HG03097 (cell line): Measurements from ENCODE around the gene SEPTIN7.

Source experiments
- ATAC-seq: cut with Tn5 transposase; IDR thresholded peaks from one replicate; pipeline ENCODE4 v1.9.1; 2021; ENCODE audit not compliant: unreplicated experiment, low FRiP score

The SEPTIN7 gene

DNA sequence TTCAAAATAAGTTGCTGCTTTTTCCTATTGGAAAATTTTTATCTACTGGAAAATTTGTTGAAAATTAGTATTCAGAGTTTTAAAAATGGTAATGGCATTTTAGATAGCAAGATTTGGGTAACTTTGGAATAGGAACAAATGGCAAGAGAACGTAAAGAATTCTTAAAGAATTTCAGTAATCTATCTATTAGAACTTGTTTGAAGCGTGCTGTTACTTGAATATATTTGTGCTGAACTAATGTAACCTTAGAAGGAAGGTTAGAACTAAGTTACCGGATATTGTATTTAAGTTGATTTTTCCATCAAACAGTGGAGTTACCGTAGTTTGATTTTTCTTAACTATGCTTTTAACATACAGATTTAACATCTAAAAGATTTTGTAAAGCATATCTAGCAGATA lies 25.9 kb downstream of the SEPTIN7 start:
- no peak for ATAC-seq

- ATAC-seq, result no peak
Measured at GRCh38 chr7:35828817-35829216, 28.0 kb downstream of the SEPTIN7 start.

- no peak for ATAC-seq
Measured at GRCh38 chr7:35831208-35831607, 30.4 kb downstream of the SEPTIN7 start.

DNA sequence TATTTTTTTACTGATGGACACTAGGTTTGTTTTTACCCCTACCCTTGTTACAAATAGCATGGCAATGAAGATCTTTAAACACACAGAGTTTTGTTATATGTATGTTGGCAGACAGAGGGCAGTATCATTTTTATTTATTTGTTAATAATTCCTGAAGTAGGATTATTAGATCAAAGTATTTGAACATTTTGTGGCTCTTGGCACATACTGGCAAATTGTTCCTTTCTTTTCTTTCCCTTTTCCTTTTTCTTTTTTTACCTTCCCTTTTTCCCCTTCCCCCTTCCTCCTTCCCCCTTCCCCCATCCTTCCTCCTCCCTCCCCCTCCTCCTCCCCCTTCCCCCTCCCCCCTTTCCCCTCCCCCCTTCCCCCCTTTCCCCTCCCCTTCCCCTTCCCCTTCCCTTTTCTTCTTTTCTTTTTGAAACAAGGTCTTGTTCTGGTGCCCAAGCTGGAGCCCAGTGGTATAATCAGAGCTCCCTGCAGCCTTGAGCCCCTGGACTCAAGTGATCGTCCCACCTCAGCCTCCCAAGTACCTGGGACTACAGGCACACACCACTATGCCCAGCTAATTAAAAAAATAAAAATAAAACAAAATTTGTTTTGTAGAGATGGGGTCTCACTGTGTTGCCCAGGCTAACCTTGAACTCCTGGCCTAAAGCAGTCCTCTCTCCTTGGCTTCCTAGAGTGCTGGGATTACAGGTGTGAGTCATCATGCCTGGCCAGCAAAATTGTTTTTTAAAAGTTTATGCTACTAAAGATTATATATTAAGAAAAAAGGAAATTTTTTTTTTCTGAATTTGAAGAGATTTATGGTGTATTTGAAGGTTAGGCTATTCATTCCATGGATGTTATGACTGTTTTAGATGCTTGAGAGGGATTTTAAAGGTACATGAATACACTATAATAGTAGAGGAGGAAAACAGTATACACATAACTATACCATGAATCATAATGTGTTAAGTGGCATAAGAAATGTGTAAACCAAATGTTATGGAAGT lies 39.3 kb downstream of the SEPTIN7 start:
- ATAC-seq, result no peak

DNA sequence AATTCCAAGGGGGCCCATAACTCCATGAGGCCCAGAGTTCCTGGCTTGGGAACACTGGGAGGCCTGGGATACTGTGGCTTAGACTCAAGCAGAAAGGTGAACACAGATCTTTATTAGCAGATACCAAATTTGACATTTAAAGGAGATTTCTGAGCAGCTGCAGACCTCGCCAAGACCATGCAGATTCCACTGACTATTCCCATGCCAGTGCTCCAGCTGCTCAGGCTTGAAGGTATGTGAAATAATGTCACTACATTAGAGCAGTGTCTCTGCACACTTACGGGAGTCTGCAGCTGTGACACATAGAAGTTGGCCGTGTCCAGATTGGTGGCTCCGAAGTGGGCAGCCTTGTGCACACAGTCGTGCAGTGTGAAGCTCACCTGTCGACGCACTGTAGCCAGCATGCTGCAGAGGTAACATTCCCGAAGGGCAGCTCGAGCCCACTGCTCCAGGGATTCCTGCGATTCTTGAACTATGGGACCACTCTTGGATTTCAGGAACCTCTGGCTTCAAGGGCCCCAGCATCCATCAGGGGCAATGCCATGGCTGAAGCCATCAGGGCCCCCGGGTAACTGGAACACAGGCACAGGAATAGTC lies 46.1 kb downstream of the SEPTIN7 start:
- ATAC-seq, result no peak

GRCh38 chr7:35848725-35849124 lies 47.9 kb downstream of the SEPTIN7 start:
- no peak for ATAC-seq

- ATAC-seq, result no peak
Measured at GRCh38 chr7:35849158-35849831, 48.4 kb downstream of the SEPTIN7 start.

- no peak for ATAC-seq
Measured at GRCh38 chr7:35849954-35850353, 49.1 kb downstream of the SEPTIN7 start.
